Loucy (cell line): Measurements from ENCODE around the gene CRYL1.

Experiments
- EZH2phosphoT487 ChIP-seq: fragments of 200-600 bp; IDR thresholded peaks from 2 replicates; pipeline ENCODE4 v1.6.1; 2018; ENCODE audit warnings: antibody characterized with exemption, mild to moderate bottlenecking, moderate library complexity, borderline replicate concordance
- TF ChIP-seq, protein P1 (sequence below): fragments of 200-600 bp; sonication (generic); conservative IDR thresholded peaks from 2 replicates; pipeline ENCODE4 v1.5.1; 2014; ENCODE audit warnings: mild to moderate bottlenecking, antibody characterized with exemption, low read length

DNA sequence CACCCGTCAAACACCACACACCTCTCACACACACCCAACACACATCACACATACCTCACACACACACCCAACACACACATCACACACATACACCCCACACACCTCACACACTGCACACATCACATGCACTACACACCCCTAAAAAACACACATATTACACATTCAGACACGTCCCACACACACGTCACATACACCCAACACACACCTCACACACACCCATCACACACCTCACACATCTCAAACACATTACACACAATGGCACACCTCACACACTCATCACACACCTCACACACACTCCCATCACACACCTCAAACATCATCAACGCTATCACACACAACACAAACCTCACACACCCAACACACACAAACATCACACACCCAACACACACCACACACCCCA is 133.1 kb downstream of the CRYL1 start:
- TF ChIP-seq, protein P1, sequence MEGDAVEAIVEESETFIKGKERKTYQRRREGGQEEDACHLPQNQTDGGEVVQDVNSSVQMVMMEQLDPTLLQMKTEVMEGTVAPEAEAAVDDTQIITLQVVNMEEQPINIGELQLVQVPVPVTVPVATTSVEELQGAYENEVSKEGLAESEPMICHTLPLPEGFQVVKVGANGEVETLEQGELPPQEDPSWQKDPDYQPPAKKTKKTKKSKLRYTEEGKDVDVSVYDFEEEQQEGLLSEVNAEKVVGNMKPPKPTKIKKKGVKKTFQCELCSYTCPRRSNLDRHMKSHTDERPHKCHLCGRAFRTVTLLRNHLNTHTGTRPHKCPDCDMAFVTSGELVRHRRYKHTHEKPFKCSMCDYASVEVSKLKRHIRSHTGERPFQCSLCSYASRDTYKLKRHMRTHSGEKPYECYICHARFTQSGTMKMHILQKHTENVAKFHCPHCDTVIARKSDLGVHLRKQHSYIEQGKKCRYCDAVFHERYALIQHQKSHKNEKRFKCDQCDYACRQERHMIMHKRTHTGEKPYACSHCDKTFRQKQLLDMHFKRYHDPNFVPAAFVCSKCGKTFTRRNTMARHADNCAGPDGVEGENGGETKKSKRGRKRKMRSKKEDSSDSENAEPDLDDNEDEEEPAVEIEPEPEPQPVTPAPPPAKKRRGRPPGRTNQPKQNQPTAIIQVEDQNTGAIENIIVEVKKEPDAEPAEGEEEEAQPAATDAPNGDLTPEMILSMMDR, result no peak
- no peak for TF ChIP-seq EZH2phosphoT487
